PC-3 (cell line): ENCODE data around the gene SPARC. TPM values are rescaled to one million over a fixed set of nuclear protein-coding genes. Genes with fewer than 3 reads are reported as not detected.

Source experiments
- ATAC-seq: fragments of 200-7000 bp; cut with Tn5 transposase; 2 replicates; pipeline ENCODE4 v1.9.1; 2020; ENCODE audit warnings: mild to moderate bottlenecking, moderate library complexity
- BruUV-seq: library from RNA; stranded (reverse); fragments of 400-500 nt; replicated peaks from 2 replicates; lab custom pipeline; 2021; lab: Mats Ljungman, UMichigan
- CTCF ChIA-PET: fragments of 300-600 bp; sonication (Branson Sonifier 250); formaldehyde crosslinking; loops from one replicate; lab custom pipeline; 2022; ENCODE audit warnings: antibody characterized with exemption; lab: Charles Lee
- POLR2A ChIA-PET: fragments of 300-600 bp; sonication (Branson Sonifier 250); formaldehyde crosslinking; loops from one replicate; lab custom pipeline; 2022; ENCODE audit warnings: antibody characterized with exemption; ENCODE audit not compliant: unreplicated experiment; lab: Charles Lee
- DNase-seq: peaks from one replicate; pipeline ENCODE4 v3.0.0-alpha.2; 2015
- H2AFZ ChIP-seq: fragments of 300-600 bp; sonication (generic); 2 replicates; pipeline ENCODE4 v1.6.0; 2016; ENCODE audit warnings: antibody characterized with exemption, low read length
- H3F3A ChIP-seq: fragments of 300-600 bp; sonication (generic); one replicate; pipeline ENCODE4 v1.6.0; 2017; ENCODE audit warnings: antibody characterized with exemption, low read length, control low read depth, mild to moderate bottlenecking; ENCODE audit not compliant: unreplicated experiment
- H3K27ac ChIP-seq: fragments of 300-600 bp; sonication (generic); 2 replicates; pipeline ENCODE4 v1.5.1; 2016; ENCODE audit warnings: mild to moderate bottlenecking, low read length
- H3K27me3 ChIP-seq: fragments of 300-600 bp; sonication (generic); 2 replicates; pipeline ENCODE4 v1.6.1; 2016; ENCODE audit warnings: low read length, mixed read lengths
- H3K36me3 ChIP-seq: fragments of 300-600 bp; sonication (generic); 2 replicates; pipeline ENCODE4 v1.6.1; 2016; ENCODE audit warnings: low read depth, mixed run types, low read length, mixed read lengths
- H3K4me1 ChIP-seq: fragments of 300-600 bp; sonication (generic); 2 replicates; pipeline ENCODE4 v1.5.1; 2016; ENCODE audit warnings: low read length; ENCODE audit not compliant: insufficient read depth
- H3K4me2 ChIP-seq: fragments of 300-600 bp; sonication (generic); 2 replicates; pipeline ENCODE4 v1.6.0; 2016; ENCODE audit warnings: low read length
- H3K4me3 ChIP-seq: fragments of 300-600 bp; sonication (generic); 2 replicates; pipeline ENCODE4 v1.5.1; 2016; ENCODE audit warnings: mild to moderate bottlenecking, low read length, mixed read lengths
- H3K79me2 ChIP-seq: fragments of 300-600 bp; sonication (generic); 2 replicates; pipeline ENCODE4 v1.6.1; 2017; ENCODE audit warnings: low read length, mixed read lengths
- H3K9ac ChIP-seq: fragments of 300-600 bp; sonication (generic); 2 replicates; pipeline ENCODE4 v1.6.0; 2016; ENCODE audit warnings: mild to moderate bottlenecking, low read length
- H3K9me2 ChIP-seq: fragments of 300-600 bp; sonication (generic); replicated peaks from 2 replicates; pipeline ENCODE4 v1.6.1; 2016; ENCODE audit warnings: mixed run types, low read length, mixed read lengths
- H3K9me3 ChIP-seq: fragments of 300-600 bp; sonication (generic); 2 replicates; pipeline ENCODE4 v1.6.1; 2016; ENCODE audit warnings: low read length, mixed read lengths
- H4K20me1 ChIP-seq: fragments of 300-600 bp; sonication (generic); 2 replicates; pipeline ENCODE4 v1.6.1; 2016; ENCODE audit warnings: low read length, mixed read lengths
- EZH2 ChIP-seq: fragments of 300-600 bp; sonication (generic); IDR thresholded peaks from one replicate; pipeline ENCODE4 v1.6.1; 2017; ENCODE audit warnings: antibody characterized with exemption, mild to moderate bottlenecking, low read length; ENCODE audit not compliant: unreplicated experiment
- EZH2phosphoT487 ChIP-seq: fragments of 300-600 bp; sonication (generic); IDR thresholded peaks from 2 replicates; pipeline ENCODE4 v1.6.1; 2018; ENCODE audit warnings: mild to moderate bottlenecking, antibody characterized with exemption, low read length, borderline replicate concordance
- intact Hi-C: fragments of 100-400 bp; cut with micrococcal nuclease; formaldehyde crosslinking; loops from 2 replicates; pipeline ENCODE4 v1.9.0; 2023
- total RNA-seq: library from RNA; depleted of rRNA; stranded (reverse); fragments of >200 nt; gene quantifications from 2 replicates; pipeline ENCODE4 v1.2.3, GENCODE V29; 2014
- TF ChIP-seq, protein P1 (sequence below): fragments of 300-600 bp; sonication (generic); conservative IDR thresholded peaks from 2 replicates; pipeline ENCODE4 v1.5.1; 2017; ENCODE audit warnings: antibody characterized with exemption, low read depth, mild to moderate bottlenecking, low read length

Gene SPARC
- total RNA-seq, 1 experiment from 2014 or later = 2.7 TPM

DNA sequence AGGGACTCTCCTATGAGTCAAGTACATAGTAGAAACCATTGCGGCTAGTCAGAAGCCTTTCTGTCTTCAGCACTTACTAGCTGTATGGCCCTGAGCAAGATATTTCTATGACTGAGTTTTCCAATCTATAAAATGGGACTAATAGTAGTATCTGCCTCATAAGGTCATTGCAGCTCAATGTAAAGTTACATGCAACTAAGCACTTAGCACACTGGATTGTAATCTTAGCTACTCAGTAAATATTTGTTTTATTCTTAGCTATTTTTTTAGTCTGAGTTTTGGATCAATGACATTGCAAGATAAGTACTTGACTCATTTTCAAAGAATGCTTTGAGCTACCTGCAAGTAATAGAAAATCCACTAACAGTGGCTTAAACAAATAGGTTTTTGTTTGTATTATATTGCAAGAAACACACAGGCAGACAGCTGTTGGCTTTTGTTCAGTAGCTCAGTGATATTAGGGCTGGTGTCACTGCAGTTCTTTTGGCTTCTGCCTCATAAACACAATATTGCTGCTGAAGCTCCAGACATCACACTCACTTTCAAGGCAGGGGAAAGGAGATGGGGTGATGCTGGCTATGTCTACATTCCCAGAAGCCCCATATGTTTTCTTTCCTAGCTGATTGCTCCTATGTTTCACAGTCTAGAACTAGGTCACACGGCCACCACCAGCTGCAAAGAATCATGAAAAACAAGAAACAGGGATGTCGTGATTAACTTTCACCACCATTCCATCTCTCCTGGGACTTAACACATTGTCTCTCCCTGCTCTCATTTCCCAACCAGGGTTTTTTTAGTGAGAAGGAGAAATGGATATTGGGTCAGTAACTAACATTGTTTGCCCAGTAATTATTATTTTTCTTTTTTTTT lies 68.6 kb downstream of the SPARC start:
- peak overlapping the region; percentile 73 for H3K27ac ChIP-seq
- ATAC-seq = peak; percentile 54

DNA sequence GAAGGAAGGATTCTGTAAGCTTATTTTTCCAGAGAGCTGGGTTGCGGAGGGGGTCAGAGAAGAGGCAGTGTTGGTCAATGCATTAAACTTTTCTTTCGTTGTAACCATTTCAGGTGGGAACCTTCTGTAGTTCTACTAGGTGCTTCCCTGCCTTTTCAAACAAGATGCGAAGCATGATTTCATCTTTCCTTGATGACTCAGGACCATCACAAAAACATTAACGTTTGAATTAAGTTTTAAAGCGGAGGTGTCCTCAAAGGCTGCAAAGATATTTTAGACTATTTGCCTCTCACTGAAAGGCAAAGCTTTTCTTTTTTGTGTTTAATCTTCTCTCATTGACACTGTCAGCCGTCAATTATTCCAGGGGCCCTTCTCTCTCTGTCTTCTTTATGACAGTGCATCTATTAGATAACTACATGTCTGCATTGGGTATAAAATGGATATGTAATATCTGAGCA lies 69.3 kb downstream of the SPARC start:
- ChIA-PET CTCF (interaction anchor here (0.8 to 2.2 kb wide), 3 partner anchors 35 to 97 kb away, joined by 3 to 11 read pairs (median 6); no protein-coding TSS in a partner anchor), POLR2A (no interaction called here)
- TF ChIP-seq, protein P1, sequence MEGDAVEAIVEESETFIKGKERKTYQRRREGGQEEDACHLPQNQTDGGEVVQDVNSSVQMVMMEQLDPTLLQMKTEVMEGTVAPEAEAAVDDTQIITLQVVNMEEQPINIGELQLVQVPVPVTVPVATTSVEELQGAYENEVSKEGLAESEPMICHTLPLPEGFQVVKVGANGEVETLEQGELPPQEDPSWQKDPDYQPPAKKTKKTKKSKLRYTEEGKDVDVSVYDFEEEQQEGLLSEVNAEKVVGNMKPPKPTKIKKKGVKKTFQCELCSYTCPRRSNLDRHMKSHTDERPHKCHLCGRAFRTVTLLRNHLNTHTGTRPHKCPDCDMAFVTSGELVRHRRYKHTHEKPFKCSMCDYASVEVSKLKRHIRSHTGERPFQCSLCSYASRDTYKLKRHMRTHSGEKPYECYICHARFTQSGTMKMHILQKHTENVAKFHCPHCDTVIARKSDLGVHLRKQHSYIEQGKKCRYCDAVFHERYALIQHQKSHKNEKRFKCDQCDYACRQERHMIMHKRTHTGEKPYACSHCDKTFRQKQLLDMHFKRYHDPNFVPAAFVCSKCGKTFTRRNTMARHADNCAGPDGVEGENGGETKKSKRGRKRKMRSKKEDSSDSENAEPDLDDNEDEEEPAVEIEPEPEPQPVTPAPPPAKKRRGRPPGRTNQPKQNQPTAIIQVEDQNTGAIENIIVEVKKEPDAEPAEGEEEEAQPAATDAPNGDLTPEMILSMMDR = no peak
- no peak for TF ChIP-seq EZH2
- no peak for TF ChIP-seq EZH2phosphoT487
- no peaks in the 10 kb centered on the region for H3K79me2 ChIP-seq
- DNase-seq (peak; percentile 54), ATAC-seq (no peak)
- H3K27ac ChIP-seq = peak overlapping the region; percentile 73
- H3K4me1 ChIP-seq = peaks cover 75% of the 10 kb centered on the region
- intact Hi-C loops = no loop called here
- no peaks in the 10 kb centered on the region for H3K9me2 ChIP-seq
- H4K20me1 ChIP-seq = no peaks in the 10 kb centered on the region
- H2AFZ ChIP-seq = no peak overlapping the region
- no peaks in the 10 kb centered on the region for H3K27me3 ChIP-seq
- H3K9me3 ChIP-seq = no peaks in the 10 kb centered on the region
- no TSS peak for BruUV-seq
- H3F3A ChIP-seq = peaks cover 6% of the 10 kb centered on the region
- H3K9ac ChIP-seq = no peak overlapping the region; the same call in 1 of the 2 replicates
- H3K4me2 ChIP-seq = peak overlapping the region; percentile 40
- H3K36me3 ChIP-seq = no peaks in the 10 kb centered on the region
- H3K4me3 ChIP-seq = no peak overlapping the region

More for the DNA sequence above, 68.6 kb downstream of the SPARC start:
- no peaks in the 10 kb centered on the region for H3K36me3 ChIP-seq
- H3K4me3 ChIP-seq = no peak overlapping the region
- peaks cover 75% of the 10 kb centered on the region for H3K4me1 ChIP-seq
- BruUV-seq = no TSS peak
- intact Hi-C loops = loop anchor here (1.0 kb wide), 1 partner anchor 127 kb away; no protein-coding TSS in a partner anchor
- ChIA-PET CTCF (interaction anchor here (0.8 to 2.2 kb wide), 3 partner anchors 34 to 98 kb away, joined by 3 to 11 read pairs (median 6); no protein-coding TSS in a partner anchor), POLR2A (no interaction called here)
- peak overlapping the region; percentile 40; the same call in 1 of the 2 replicates for H3K4me2 ChIP-seq
- H4K20me1 ChIP-seq = no peaks in the 10 kb centered on the region
- H3K27me3 ChIP-seq = no peaks in the 10 kb centered on the region
- no peaks in the 10 kb centered on the region for H3K9me3 ChIP-seq
- H3K9ac ChIP-seq = no peak overlapping the region
- H3K79me2 ChIP-seq = no peaks in the 10 kb centered on the region
- H3K9me2 ChIP-seq = no peaks in the 10 kb centered on the region
- DNase-seq = peak; percentile 95
- H3F3A ChIP-seq = peaks cover 6% of the 10 kb centered on the region
- no peak overlapping the region for H2AFZ ChIP-seq
- TF ChIP-seq EZH2phosphoT487 (no peak), EZH2 (no peak)
- TF ChIP-seq, protein P1 = no peak
